ENCODE results near the gene SPATA2L.

SPATA2L gene

DNA sequence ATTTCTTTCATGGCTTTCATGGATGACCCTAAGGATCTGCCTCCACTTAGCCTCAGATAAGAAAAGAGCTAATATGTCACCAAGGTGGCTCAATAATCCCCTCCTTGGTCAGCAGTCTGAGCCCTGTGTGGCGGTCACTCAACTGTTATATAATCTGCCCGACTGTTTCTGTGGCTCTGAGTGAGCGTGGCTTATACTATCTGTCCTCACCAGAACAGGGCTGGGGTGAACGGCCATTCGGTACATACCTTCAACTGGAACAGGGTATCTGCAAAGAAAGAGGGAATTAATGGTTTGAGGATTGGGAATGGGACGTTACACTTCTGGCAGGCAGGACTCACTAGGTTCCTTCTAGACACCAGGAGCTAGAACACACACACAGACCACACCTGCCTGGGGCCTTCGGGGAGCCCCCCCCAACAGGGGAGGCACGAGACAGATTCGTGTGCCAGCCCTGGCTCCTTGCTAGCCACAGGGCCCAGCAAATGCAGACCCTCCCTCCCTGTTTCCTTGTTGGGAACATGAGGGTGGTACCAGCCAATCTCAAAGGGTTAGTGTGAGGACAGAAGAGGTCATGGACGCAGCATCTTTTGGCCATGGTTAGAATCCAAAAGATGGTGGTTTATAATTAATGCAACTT lies 47.7 kb downstream of the SPATA2L start:
- no peak for DNase-seq

DNA sequence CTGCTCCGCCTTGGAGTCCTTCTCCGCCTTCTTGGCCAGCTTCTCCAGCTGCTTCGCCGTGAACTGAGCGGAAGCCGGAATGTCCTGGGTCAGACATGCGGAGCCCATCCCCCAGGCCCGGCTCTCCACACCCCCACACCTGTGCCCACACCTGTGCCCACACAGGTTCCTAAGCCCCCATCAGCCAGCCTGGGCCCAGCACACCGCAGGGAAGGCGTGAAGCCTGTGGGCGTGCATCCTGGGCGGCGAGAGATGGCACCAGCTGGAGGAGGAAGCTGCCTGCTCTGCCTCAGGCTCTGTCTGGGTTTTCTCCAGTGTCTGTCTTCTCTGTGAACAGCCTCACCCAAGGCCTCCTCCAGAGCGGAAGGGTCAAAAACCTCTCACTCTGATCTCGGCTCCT lies 49.9 kb downstream of the SPATA2L start:
- no peak for DNase-seq

GRCh38 chr16:89646906-89647305 lies 54.6 kb downstream of the SPATA2L start:
- no peak for DNase-seq

All from CD4-positive, alpha-beta T cell treated with Interleukin-17A for 4 hours (primary cell).